Activated CD4-positive, alpha-beta memory T cell treated with anti-CD3 and anti-CD28 coated beads for 36 hours (primary cell): Measurements from ENCODE around the gene AGAP4. TPM values are rescaled to one million over a fixed set of nuclear protein-coding genes. Genes with fewer than 3 reads are reported as not detected.
"Not testable (repeated sequence)": the region's sequence is repeated elsewhere in the genome, so short reads cannot be mapped to it uniquely, and the experiment has no call there.

Source experiments
- CTCF ChIA-PET: fragments of 350-600 bp; sonication (Branson Sonifier 250); formaldehyde crosslinking; loops from one replicate; lab custom pipeline; 2021; ENCODE audit warnings: antibody characterized with exemption, inconsistent platforms; lab: Charles Lee
- POLR2A ChIA-PET: fragments of 350-600 bp; sonication (Branson Sonifier 250); formaldehyde crosslinking; loops from one replicate; lab custom pipeline; 2021; ENCODE audit warnings: antibody characterized with exemption; lab: Charles Lee
- DNase-seq: peaks from one replicate; pipeline ENCODE4 v3.0.0-alpha.2; 2020
- H3K27ac Mint-ChIP-seq: one replicate; pipeline ENCODE4 v1.8.0; 2021; ENCODE audit warnings: mixed read lengths
- H3K27me3 Mint-ChIP-seq: one replicate; pipeline ENCODE4 v1.8.0; 2021; ENCODE audit warnings: mixed read lengths
- H3K36me3 Mint-ChIP-seq: one replicate; pipeline ENCODE4 v1.8.0; 2021; ENCODE audit warnings: mixed read lengths
- H3K4me1 Mint-ChIP-seq: one replicate; pipeline ENCODE4 v1.8.0; 2021; ENCODE audit warnings: low read depth, mixed read lengths
- H3K4me3 Mint-ChIP-seq: one replicate; pipeline ENCODE4 v1.8.0; 2021; ENCODE audit warnings: mild to moderate bottlenecking, mixed read lengths
- H3K9me3 Mint-ChIP-seq: one replicate; pipeline ENCODE4 v1.8.0; 2021; ENCODE audit warnings: mixed read lengths
- intact Hi-C: fragments of 100-400 bp; cut with micrococcal nuclease; formaldehyde crosslinking; loops from one replicate; pipeline ENCODE4 v1.15.1; 2023
- total RNA-seq, 2 experiments: library from RNA; stranded (reverse); gene quantifications; one replicate each; pipeline ENCODE4 v1.2.3, GENCODE V29; 2021

The AGAP4 gene
- total RNA-seq, 2 experiments from 2014 or later = 10.3 to 13.4 TPM

DNA sequence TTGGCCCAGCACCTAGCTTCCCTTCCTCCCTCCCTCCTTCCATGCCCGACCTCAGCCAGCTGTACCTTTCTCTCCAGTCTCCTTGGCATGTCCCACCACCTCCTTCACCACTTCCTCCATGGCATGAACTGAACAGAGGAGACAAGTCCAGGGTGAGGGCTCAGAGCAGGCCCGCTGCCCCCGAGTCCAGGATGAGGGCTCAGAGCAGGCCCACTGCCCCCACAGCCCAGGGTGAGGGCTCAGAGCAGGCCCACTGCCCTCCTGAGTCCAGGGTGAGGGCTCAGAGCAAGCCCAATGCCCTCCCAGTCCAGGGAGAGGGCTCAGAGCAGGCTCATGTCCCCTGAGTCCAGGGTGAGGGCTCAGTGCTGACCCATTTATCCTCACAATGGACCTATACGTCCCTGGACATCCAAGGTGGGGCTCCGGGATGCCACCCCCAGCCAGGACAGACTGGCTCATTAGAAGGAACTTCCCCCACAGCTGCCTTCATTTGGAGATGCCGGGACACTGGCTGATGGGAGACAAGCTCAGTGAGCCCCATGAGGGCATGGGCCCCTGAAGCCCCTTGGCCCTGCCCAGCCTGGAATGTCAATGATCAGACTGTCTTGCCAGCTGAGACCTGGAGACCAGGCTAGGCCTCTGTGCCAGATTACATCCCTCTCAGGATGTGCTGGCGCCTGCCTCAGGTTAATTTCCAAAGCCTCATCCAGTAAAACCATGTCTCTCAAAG lies 30.0 kb downstream of the AGAP4 start:
- intact Hi-C loops = no loop called here

DNA sequence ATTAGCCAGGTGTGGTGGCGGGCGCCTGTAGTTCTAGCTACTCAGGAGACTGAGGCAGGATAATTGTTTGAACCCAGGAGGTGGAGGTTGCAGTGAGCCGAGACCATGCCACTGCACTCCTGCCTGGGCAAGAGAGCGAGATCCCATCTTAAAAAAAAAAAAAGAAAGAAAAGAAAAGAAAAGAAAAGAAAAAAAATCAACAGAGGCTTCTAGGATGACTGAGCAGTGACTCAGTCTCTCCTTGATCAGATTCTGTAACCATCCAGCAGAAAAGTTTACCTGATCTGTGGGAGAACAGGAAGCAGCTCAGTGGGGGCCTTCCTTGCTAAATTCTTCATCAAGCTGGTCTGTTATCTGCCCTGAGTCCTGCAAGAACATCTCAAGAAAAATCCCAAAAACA lies 33.2 kb downstream of the AGAP4 start:
- H3K36me3 Mint-ChIP-seq, POLR2A ChIA-PET, H3K4me1 Mint-ChIP-seq, H3K9me3 Mint-ChIP-seq, intact Hi-C loops, H3K4me3 Mint-ChIP-seq, H3K27ac Mint-ChIP-seq, DNase-seq, CTCF ChIA-PET, H3K27me3 Mint-ChIP-seq: not testable (repeated sequence)

More for the DNA sequence above, 30.0 kb downstream of the AGAP4 start:
- Mint-ChIP-seq H3K4me3 (no peak overlapping the region), H3K36me3 (no peaks in the 10 kb centered on the region), H3K27ac (no peak overlapping the region), H3K27me3 (no peaks in the 10 kb centered on the region), H3K4me1 (no peaks in the 10 kb centered on the region), H3K9me3 (no peaks in the 10 kb centered on the region)
- ChIA-PET CTCF (no interaction called here), POLR2A (no interaction called here)
- no peak for DNase-seq

DNA sequence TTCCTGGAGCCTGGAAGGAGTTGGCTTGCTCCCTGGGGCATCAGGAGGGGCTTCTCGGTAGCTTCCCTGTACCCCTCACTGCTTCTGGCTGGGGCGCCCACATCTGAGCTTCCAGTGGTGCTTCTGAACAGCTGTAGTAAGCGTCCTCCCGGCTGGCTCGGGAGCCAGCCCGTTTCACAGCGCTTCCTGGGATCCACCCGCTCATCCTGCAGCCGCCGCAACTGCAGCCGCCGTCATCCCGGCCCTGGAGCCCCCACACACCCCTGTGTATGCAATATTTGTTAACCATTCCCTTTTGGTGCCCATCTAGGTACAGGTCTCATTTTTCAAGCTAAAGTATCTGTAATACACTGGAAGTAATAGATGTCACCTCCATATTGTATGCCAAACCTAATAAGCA lies 34.3 kb downstream of the AGAP4 start:
- H3K9me3 Mint-ChIP-seq, H3K4me1 Mint-ChIP-seq, H3K27me3 Mint-ChIP-seq, DNase-seq, POLR2A ChIA-PET, H3K4me3 Mint-ChIP-seq, H3K36me3 Mint-ChIP-seq, CTCF ChIA-PET, H3K27ac Mint-ChIP-seq, intact Hi-C loops: not testable (repeated sequence)

DNA sequence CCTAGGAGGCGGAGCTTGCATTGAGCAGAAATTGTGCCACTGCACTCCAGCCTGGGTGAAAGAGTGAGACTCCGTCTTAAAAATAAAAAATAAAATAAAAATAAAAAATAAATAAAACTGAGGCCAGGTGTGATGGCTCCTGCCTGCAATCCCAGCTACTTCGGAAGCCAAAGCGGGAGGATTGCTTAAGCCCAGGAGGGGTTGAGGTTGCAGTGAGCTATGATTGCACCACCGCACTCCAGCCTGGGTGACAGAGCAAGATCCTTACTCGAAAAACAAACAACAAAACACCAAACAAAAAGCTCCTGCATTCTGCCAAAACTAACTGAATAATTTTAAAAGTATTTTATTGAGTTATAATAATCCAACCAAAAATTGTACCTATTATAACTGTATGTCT lies 36.2 kb downstream of the AGAP4 start:
- no peaks in the 10 kb centered on the region for H3K27me3 Mint-ChIP-seq
- no peak overlapping the region for H3K4me3 Mint-ChIP-seq
- intact Hi-C loops = no loop called here
- no peak for DNase-seq
- H3K36me3 Mint-ChIP-seq = no peaks in the 10 kb centered on the region
- H3K9me3 Mint-ChIP-seq = no peaks in the 10 kb centered on the region
- H3K4me1 Mint-ChIP-seq = no peaks in the 10 kb centered on the region
- CTCF ChIA-PET = interaction anchor here (0.6 kb wide), 1 partner anchor 444 kb away, joined by 5 read pairs; no protein-coding TSS in a partner anchor
- H3K27ac Mint-ChIP-seq = no peak overlapping the region
- POLR2A ChIA-PET = no interaction called here

DNA sequence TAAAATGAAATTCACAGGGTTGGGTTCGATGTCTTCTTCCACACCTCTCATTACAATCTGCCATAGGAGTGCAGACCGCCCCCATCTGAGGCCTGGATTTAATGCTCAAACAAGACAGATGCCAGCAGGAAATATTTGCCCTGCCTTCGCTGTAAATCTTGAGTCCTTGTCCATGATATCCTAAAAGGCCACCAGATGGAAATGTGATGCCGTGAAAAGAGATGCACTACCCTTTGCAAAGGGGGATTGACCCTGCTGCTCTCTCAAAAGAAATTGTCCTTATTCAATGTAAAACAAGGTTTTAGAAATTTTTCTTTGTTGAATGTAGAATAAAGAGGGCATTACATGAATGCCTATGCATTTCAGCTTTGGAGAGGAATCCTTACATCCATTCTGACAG lies 37.5 kb downstream of the AGAP4 start:
- no peak for DNase-seq
- POLR2A ChIA-PET = no interaction called here
- Mint-ChIP-seq H3K36me3 (no peaks in the 10 kb centered on the region), H3K27ac (no peak overlapping the region), H3K9me3 (no peaks in the 10 kb centered on the region), H3K27me3 (no peaks in the 10 kb centered on the region), H3K4me3 (no peak overlapping the region), H3K4me1 (no peaks in the 10 kb centered on the region)
- intact Hi-C loops = no loop called here
- CTCF ChIA-PET = no interaction called here

DNA sequence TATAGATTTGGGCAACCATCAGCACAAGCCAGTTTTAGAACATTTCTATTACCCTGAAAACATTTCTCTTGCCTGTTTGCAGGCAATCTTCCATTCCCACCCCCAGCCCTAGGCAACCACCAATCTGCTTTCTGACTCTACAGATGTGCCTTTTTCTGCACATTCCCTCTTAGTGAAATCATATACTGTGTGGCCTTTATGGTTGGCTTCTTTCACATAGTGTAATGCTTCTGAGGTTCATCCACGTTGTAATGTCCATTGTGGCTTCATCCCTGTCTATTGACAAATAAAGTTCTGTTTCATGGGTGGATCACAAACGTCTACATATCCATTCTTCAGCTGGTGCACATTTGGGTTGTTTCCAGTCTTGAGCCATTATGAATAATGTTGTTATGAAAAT lies 42.3 kb downstream of the AGAP4 start:
- H3K27me3 Mint-ChIP-seq, H3K4me3 Mint-ChIP-seq, H3K9me3 Mint-ChIP-seq, H3K4me1 Mint-ChIP-seq, POLR2A ChIA-PET, DNase-seq, H3K36me3 Mint-ChIP-seq, H3K27ac Mint-ChIP-seq, intact Hi-C loops, CTCF ChIA-PET: not testable (repeated sequence)

DNA sequence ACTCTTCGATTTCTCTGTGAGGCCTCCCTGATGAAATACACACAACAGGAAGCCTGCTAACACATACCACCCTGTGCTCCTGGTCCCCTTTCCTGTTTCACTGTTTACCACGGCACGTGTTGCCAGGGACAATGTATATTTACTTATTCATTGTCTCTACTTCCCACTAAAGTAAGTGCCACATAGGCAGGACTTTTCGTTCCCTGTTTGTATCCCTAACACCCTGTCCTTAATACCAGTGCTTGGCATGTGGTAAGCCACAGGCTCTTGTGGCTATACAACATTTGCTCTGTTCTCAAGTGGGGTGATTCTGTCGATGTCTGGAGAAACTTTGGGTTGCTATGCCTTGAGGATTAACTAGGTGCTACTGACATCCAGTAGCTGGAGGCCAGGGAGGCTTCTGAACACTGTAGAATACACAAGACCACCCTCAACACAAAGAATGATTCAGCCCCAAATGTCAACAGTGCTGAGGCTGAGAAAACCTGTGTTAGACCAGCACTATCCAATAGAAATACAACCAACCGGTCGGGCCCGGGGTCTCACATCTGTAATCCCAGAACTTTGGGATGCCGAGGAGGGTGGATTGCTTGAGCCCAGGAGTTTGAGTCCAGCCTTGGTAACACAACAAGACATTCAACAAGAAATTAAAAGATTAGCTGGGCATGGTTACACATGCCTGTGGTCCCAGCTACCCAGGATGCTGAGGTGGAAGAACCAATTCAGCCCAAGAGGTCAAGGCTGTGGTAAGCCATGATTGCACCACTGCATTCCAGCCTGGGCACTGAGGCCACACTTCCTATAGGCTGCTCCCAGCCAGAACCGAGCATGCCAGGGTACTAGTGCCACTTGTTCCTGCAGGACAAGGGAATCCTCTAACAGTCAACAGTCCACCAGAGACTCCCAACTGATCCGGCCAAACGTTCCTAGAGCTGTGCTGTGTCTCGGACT lies 44.0 kb downstream of the AGAP4 start:
- H3K4me3 Mint-ChIP-seq, CTCF ChIA-PET, H3K36me3 Mint-ChIP-seq, POLR2A ChIA-PET, H3K9me3 Mint-ChIP-seq, intact Hi-C loops, H3K27me3 Mint-ChIP-seq, H3K27ac Mint-ChIP-seq, DNase-seq, H3K4me1 Mint-ChIP-seq: not testable (repeated sequence)

DNA sequence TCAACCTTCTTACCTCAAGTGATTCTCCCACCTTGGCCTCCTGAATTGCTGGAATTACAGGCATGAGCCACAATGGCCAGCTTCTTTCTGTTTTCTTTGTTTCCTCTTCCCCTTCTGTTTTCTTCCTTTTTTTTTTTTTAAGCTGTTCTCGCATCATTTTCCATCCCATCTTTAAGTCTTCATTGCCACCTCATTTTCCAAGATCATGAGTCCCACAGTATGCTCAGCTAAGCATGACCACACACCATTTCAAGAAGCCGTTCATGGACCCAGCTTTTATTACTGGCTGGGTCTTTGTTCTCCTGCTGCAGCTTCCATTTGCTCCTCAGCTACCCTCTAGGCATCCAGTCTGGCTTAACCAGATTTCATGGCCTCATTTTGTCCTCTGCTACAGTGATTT lies 52.5 kb downstream of the AGAP4 start:
- peaks cover 15% of the 10 kb centered on the region for H3K36me3 Mint-ChIP-seq
- H3K4me3 Mint-ChIP-seq, POLR2A ChIA-PET, H3K4me1 Mint-ChIP-seq, intact Hi-C loops, H3K9me3 Mint-ChIP-seq, CTCF ChIA-PET, H3K27me3 Mint-ChIP-seq, DNase-seq, H3K27ac Mint-ChIP-seq: not testable (repeated sequence)

DNA sequence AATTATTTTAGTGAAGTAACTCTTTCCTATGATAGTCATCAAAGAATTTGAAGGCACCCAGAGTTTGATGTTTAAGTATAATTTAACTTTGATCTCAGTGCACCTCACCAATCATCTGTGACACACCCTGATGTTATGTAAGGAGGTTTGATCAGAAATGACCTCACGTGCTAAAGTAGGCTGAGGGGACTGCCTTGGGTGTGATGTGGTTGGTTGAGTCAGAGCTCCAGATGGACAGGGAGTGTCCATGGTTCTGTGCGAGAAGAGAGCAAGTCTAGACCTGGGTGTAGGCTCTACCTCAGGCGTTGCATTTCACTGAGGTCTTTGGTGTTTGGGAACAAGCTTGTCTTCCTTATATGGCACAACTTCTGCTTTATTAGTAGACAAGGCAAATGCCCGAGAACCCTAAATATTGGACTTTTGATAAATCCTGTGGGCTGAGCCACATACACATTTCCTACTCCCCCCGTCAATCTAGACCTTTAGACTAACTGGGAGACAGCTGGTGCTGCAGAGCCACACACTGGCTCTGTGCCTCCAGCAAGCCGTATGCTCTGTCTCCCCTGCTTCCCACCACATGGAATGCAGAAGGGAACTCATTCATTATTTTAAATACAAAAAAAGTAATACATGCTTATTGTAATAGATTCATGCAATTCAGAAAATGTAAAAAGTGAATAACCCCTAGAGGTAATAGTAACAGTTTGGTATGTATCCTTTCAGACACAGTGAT lies 56.4 kb downstream of the AGAP4 start:
- intact Hi-C loops, H3K27ac Mint-ChIP-seq, H3K4me1 Mint-ChIP-seq, DNase-seq, H3K4me3 Mint-ChIP-seq, CTCF ChIA-PET, H3K9me3 Mint-ChIP-seq, POLR2A ChIA-PET, H3K27me3 Mint-ChIP-seq: not testable (repeated sequence)
- H3K36me3 Mint-ChIP-seq = peaks cover 25% of the 10 kb centered on the region

DNA sequence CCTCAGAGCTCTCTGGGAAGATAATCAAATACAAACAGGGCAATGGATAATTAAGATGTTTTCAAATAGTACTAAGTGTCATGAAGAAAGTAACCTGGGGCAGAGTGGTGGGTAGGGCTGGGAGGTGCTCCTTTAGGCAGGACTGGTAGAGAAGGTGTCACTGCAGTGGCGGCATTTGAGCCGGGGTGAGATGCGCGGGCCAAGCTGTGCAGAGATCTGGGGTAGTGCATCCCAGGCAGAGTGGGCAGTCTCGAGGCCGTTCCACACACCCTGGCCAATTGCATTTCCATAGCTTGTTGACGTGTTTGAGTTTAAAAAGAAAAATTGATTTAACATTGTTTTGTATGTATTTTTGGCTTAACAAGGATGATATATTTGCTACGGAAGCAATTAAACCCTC lies 57.3 kb downstream of the AGAP4 start:
- POLR2A ChIA-PET, CTCF ChIA-PET, intact Hi-C loops, DNase-seq, H3K27ac Mint-ChIP-seq, H3K4me1 Mint-ChIP-seq, H3K9me3 Mint-ChIP-seq, H3K27me3 Mint-ChIP-seq, H3K4me3 Mint-ChIP-seq: not testable (repeated sequence)
- H3K36me3 Mint-ChIP-seq = peaks cover 23% of the 10 kb centered on the region

DNA sequence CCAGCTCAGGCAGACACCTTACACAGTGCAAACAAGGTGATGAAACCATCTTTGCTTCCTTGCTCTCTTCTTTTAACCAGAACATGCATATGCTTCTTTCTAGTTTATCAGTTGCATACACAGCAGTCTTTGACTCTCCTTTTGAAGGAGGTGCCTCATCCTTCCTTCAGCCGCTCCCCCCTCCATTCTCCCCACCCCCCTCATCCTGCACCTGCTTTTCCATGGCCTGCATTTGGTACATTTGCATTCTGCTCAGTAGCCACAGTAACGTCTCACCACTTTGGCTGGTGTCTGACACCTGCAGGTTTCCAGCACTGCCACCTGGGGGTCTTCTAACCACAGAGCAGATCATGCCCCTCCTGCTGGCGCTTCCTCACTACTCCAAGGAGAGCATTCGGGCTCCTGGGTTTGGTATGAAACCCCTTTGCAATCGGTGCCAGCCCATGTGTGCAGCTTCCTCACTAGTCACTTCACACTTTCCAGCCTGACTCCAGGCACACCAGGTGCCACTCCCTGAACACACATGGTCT lies 60.0 kb downstream of the AGAP4 start:
- H3K4me3 Mint-ChIP-seq, H3K4me1 Mint-ChIP-seq, H3K27me3 Mint-ChIP-seq, H3K9me3 Mint-ChIP-seq, intact Hi-C loops, POLR2A ChIA-PET, H3K27ac Mint-ChIP-seq, DNase-seq, CTCF ChIA-PET: not testable (repeated sequence)
- H3K36me3 Mint-ChIP-seq = peaks cover 19% of the 10 kb centered on the region

DNA sequence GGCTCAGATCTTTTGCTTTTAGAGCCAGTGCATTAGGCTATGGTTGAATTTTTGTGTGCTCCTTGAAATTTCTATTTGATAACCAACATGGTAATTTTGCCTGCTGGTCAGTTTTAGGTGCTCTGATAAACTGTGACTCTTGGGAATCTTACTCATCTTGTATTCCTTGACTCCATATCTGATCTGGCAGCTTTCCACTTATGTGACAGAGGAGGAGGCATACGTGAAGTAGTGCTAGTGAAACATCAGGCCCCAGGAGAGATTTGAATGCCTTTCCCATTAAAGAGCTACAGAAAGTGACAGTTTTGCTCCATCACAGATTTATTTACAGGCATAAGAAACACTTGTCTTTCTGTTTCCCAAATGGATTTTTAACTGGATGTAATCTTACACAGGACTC lies 61.1 kb downstream of the AGAP4 start:
- POLR2A ChIA-PET, H3K9me3 Mint-ChIP-seq, H3K27me3 Mint-ChIP-seq, H3K4me1 Mint-ChIP-seq, CTCF ChIA-PET, DNase-seq, H3K27ac Mint-ChIP-seq, intact Hi-C loops, H3K4me3 Mint-ChIP-seq: not testable (repeated sequence)
- H3K36me3 Mint-ChIP-seq = peaks cover 16% of the 10 kb centered on the region
